A549 (cell line): ENCODE measurements around the gene PTGER1. TPM values are rescaled to one million over a fixed set of nuclear protein-coding genes. Genes with fewer than 3 reads are reported as not detected.

Source experiments
- ATAC-seq, 2 experiments: fragments of 200-7000 bp in 1 of 2; fragments of >200 bp in 1 of 2; cut with Nextera tagmentation in 1 of 2; cut with Tn5 transposase in 1 of 2; 3 replicates each; pipeline versions ENCODE4 v1.8.0 to v1.9.1; 2018 to 2020; ENCODE audit warnings: mild to moderate bottlenecking in 1 of 2, moderate library complexity in 1 of 2
- CTCF ChIA-PET: fragments of 300-600 bp; sonication (Branson Sonifier 250); formaldehyde crosslinking; extraction: SDS; loops from one replicate; lab custom pipeline; 2021; ENCODE audit warnings: antibody characterized with exemption, inconsistent platforms; lab: Yijun Ruan, JAX
- POLR2A ChIA-PET: fragments of 350-600 bp; formaldehyde crosslinking; extraction: SDS; loops from one replicate; lab custom pipeline; 2021; ENCODE audit warnings: antibody characterized with exemption, inconsistent platforms; lab: Yijun Ruan, JAX
- DNase-seq, 2 experiments: peaks; one replicate each; pipeline versions ENCODE4 v3.0.0 to v3.0.0-alpha.2; 2011 to 2016; ENCODE audit warnings: low read depth in 1 of 2, low spot score in 1 of 2
- FAIRE-seq: peaks from 2 replicates; lab custom pipeline; 2011; peaks lifted over from hg19 to GRCh38; lab: Jason Lieb, UNC
- H3K27ac ChIP-seq, 2 experiments: fragments of >200 bp; sonication (Bioruptor Twin); formaldehyde crosslinking; 3 replicates each; pipeline ENCODE4 v1.5.1; 2016 to 2017
- H3K4me1 ChIP-seq: fragments of >200 bp; sonication (Bioruptor Twin); formaldehyde crosslinking; 3 replicates; pipeline ENCODE4 v1.6.1; 2016
- H3K4me2 ChIP-seq: fragments of >200 bp; sonication (Bioruptor Twin); formaldehyde crosslinking; 3 replicates; pipeline ENCODE4 v1.6.1; 2016
- H3K4me3 ChIP-seq: fragments of >200 bp; sonication (Bioruptor Twin); formaldehyde crosslinking; 3 replicates; pipeline ENCODE4 v1.5.1; 2016
- H3K9me3 ChIP-seq: fragments of >200 bp; sonication (Bioruptor Twin); formaldehyde crosslinking; 3 replicates; pipeline ENCODE4 v1.6.1; 2016
- BCL3 ChIP-seq: fragments of >200 bp; sonication (Bioruptor Twin); formaldehyde crosslinking; IDR thresholded peaks from 3 replicates; pipeline ENCODE4 v1.6.1; 2016
- CBX2 ChIP-seq: fragments of 200-600 bp; sonication (generic); IDR thresholded peaks from 2 replicates; pipeline ENCODE4 v1.6.1; 2016; ENCODE audit warnings: low read depth, mild to moderate bottlenecking, borderline replicate concordance
- CHD2 ChIP-seq: fragments of 150-350 bp; IDR thresholded peaks from 2 replicates; pipeline ENCODE4 v1.6.1; 2014; ENCODE audit warnings: low read length; ENCODE audit not compliant: partially characterized antibody
- CTCF ChIP-seq: fragments of >200 bp; sonication (Bioruptor Twin); formaldehyde crosslinking; IDR thresholded peaks from 3 replicates; pipeline ENCODE4 v1.5.1; 2016
- EHF ChIP-seq: fragments of 250-450 bp; sonication (Bioruptor Pico); IDR thresholded peaks from 2 replicates; pipeline ENCODE4 v1.5.0; 2020; ENCODE audit warnings: mild to moderate bottlenecking
- ESRRA ChIP-seq: fragments of 150-350 bp; IDR thresholded peaks from 2 replicates; pipeline ENCODE4 v1.6.1; 2014; ENCODE audit warnings: mild to moderate bottlenecking, low read length, borderline replicate concordance
- FOSB ChIP-seq: fragments of 250-450 bp; sonication (Bioruptor Pico); IDR thresholded peaks from 2 replicates; pipeline ENCODE4 v1.5.0; 2020; ENCODE audit warnings: mild to moderate bottlenecking, moderate library complexity
- FOXS1 ChIP-seq: fragments of 250-450 bp; sonication (Bioruptor Pico); IDR thresholded peaks from 2 replicates; pipeline ENCODE4 v1.5.0; 2020; ENCODE audit warnings: mild to moderate bottlenecking, moderate library complexity
- GATA3 ChIP-seq: IDR thresholded peaks from 2 replicates; pipeline ENCODE4 v1.6.1; 2012; ENCODE audit warnings: borderline replicate concordance
- HDAC2 ChIP-seq: fragments of 200-600 bp; sonication (generic); IDR thresholded peaks from 2 replicates; pipeline ENCODE4 v1.6.1; 2016
- HOXB13 ChIP-seq: fragments of 250-450 bp; sonication (Bioruptor Pico); IDR thresholded peaks from 2 replicates; pipeline ENCODE4 v1.5.0; 2020; ENCODE audit warnings: low read depth, mild to moderate bottlenecking, moderate library complexity
- KDM5A ChIP-seq: fragments of 200-600 bp; sonication (generic); IDR thresholded peaks from 2 replicates; pipeline ENCODE4 v1.6.1; 2016; ENCODE audit warnings: antibody characterized with exemption, mild to moderate bottlenecking
- POLR2A ChIP-seq: IDR thresholded peaks from 2 replicates; pipeline ENCODE4 v1.6.1; 2012; ENCODE audit warnings: mild to moderate bottlenecking, low read length
- RARB ChIP-seq: fragments of 250-450 bp; sonication (Bioruptor Pico); IDR thresholded peaks from 2 replicates; pipeline ENCODE4 v1.8.0; 2021; ENCODE audit warnings: mild to moderate bottlenecking, moderate library complexity
- RFX5 ChIP-seq: fragments of 450-650 bp; IDR thresholded peaks from 2 replicates; pipeline ENCODE4 v1.7.1; 2014; ENCODE audit warnings: antibody characterized with exemption, mild to moderate bottlenecking, moderate library complexity
- SMC3 ChIP-seq: fragments of >200 bp; sonication (Bioruptor Twin); formaldehyde crosslinking; IDR thresholded peaks from 3 replicates; pipeline ENCODE4 v1.6.1; 2018; ENCODE audit warnings: inconsistent platforms
- ZFP36 ChIP-seq: fragments of 450-650 bp; IDR thresholded peaks from 2 replicates; pipeline ENCODE4 v1.6.1; 2014; ENCODE audit warnings: borderline replicate concordance; ENCODE audit not compliant: partially characterized antibody
- ZSCAN20 ChIP-seq: fragments of 250-450 bp; sonication (Bioruptor Pico); IDR thresholded peaks from 2 replicates; pipeline ENCODE4 v1.8.0; 2022; ENCODE audit warnings: mild to moderate bottlenecking, moderate library complexity
- WGBS: methylation state at CpG from one replicate; pipeline ENCODE4 v1.1.6; 2017; ENCODE audit errors: missing lambda C conversion rate; 5-methylcytosine and 5-hydroxymethylcytosine counted together
- polyA plus RNA-seq, 4 experiments: library from polyadenylated mRNA; depleted of rRNA in 3 of 4; stranded (reverse); fragments of >200 nt; fragmentation: RNase III in 1 of 4; extraction: RNeasy Plus Mini Kit Qiagen cat#74134 plus additional on column Dnase treatment in 1 of 4; gene quantifications; 2 replicates in 3 of 4; 3 replicates in 1 of 4; pipeline ENCODE4 v1.2.3, GENCODE V29; 2011 to 2017

Gene PTGER1
- polyA plus RNA-seq, 2 of the 4 experiments (the other 2 are of a cell fraction) = 0.06 to 0.17 TPM

- no peak for ATAC-seq
- no peaks in the 10 kb centered on the region for H3K9me3 ChIP-seq
- POLR2A ChIA-PET = no interaction called here
- 98% methylated on average over 8 of the region's 19 CpGs for WGBS
- CTCF ChIA-PET = interaction anchor here (0.8 to 1.5 kb wide), 3 partner anchors 17 to 28 kb away, joined by 3 to 4 read pairs (median 3); no protein-coding TSS in a partner anchor
- no peak overlapping the region for H3K27ac ChIP-seq
- no peaks in the 10 kb centered on the region for H3K4me1 ChIP-seq
- no peak for DNase-seq
- TF ChIP-seq FOXS1 = no peak
- no peak for TF ChIP-seq HOXB13 (CRISPR knock-in tag)
- no peak for TF ChIP-seq RFX5
- TF ChIP-seq HDAC2 = no peak
- no peak for TF ChIP-seq EHF (CRISPR knock-in tag)
- no peak overlapping the region for H3K4me2 ChIP-seq
- H3K4me3 ChIP-seq = no peak overlapping the region
- FAIRE-seq = no peak
Observed at GRCh38 chr19:14450876-14451275, 24.3 kb downstream of the PTGER1 start.

GRCh38 chr19:14450168-14450874, 24.8 kb downstream of the PTGER1 start:
- H3K4me3 ChIP-seq = no peak overlapping the region
- FAIRE-seq (no peak), ATAC-seq (peak; percentile 82 to 96; a peak in 5 of 6 replicates), DNase-seq (peak; percentile 56 to 84)
- WGBS = 70% methylated on average over 22 of the region's 30 CpGs
- POLR2A ChIA-PET = no interaction called here
- H3K9me3 ChIP-seq = no peaks in the 10 kb centered on the region
- TF ChIP-seq BCL3 = no peak
- TF ChIP-seq FOSB = no peak
- TF ChIP-seq ZSCAN20 (CRISPR knock-in tag) = no peak
- TF ChIP-seq CHD2 = no peak
- TF ChIP-seq CBX2 = no peak
- no peak for TF ChIP-seq ESRRA
- no peak for TF ChIP-seq ZFP36
- CTCF ChIA-PET = interaction anchor here (0.8 to 1.5 kb wide), 3 partner anchors 17 to 29 kb away, joined by 3 to 4 read pairs (median 3); no protein-coding TSS in a partner anchor
- H3K4me1 ChIP-seq = no peaks in the 10 kb centered on the region
- no peak overlapping the region for H3K27ac ChIP-seq
- H3K4me2 ChIP-seq = no peak overlapping the region

GRCh38 chr19:14449321-14449720, 25.8 kb downstream of the PTGER1 start:
- WGBS = 69% methylated on average over 6 of the region's 6 CpGs
- H3K4me3 ChIP-seq = no peak overlapping the region
- ChIA-PET CTCF (no interaction called here), POLR2A (no interaction called here)
- TF ChIP-seq CTCF (no peak), FOXS1 (no peak)
- no peak overlapping the region for H3K4me2 ChIP-seq
- H3K4me1 ChIP-seq = no peaks in the 10 kb centered on the region
- FAIRE-seq (no peak), ATAC-seq (no peak), DNase-seq (no peak)
- no peaks in the 10 kb centered on the region for H3K9me3 ChIP-seq
- H3K27ac ChIP-seq = no peak overlapping the region

GRCh38 chr19:14446336-14447036, 28.7 kb downstream of the PTGER1 start:
- WGBS = 95% methylated on average over 6 of the region's 10 CpGs
- Histone ChIP-seq H3K4me3 (no peak overlapping the region), H3K27ac (no peak overlapping the region), H3K9me3 (no peaks in the 10 kb centered on the region), H3K4me1 (no peaks in the 10 kb centered on the region), H3K4me2 (no peak overlapping the region)
- TF ChIP-seq CHD2 = no peak
- no peak for TF ChIP-seq KDM5A
- TF ChIP-seq GATA3 = no peak
- TF ChIP-seq POLR2A = no peak
- no peak for TF ChIP-seq RARB (CRISPR knock-in tag)
- no peak for TF ChIP-seq SMC3
- TF ChIP-seq EHF (CRISPR knock-in tag) = no peak
- FAIRE-seq (no peak), DNase-seq (no peak), ATAC-seq (no peak)
- ChIA-PET CTCF (interaction anchor here (1.0 to 1.2 kb wide), 4 partner anchors 14 to 98 kb away, joined by 3 to 4 read pairs (median 3); no protein-coding TSS in a partner anchor), POLR2A (interaction anchor here (0.5 kb wide), 1 partner anchor 14 kb away, joined by 3 read pairs; no protein-coding TSS in a partner anchor)
